LHCN-M2 (cell line): Measurements from ENCODE around the gene CFAP298. TPM values are rescaled to one million over a fixed set of nuclear protein-coding genes. Genes with fewer than 3 reads are reported as not detected.

ENCODE experiments used
- DNase-seq: peaks from one replicate; pipeline ENCODE4 v3.0.0-alpha.2; 2012; ENCODE audit warnings: low read depth
- total RNA-seq: library from RNA; depleted of rRNA; stranded (reverse); fragments of >200 nt; gene quantifications from 2 replicates; pipeline ENCODE4 v1.2.3, GENCODE V29; 2014

The CFAP298 gene
- total RNA-seq, 1 experiment from 2014 or later: 46.8 TPM

- DNase-seq: no peak
These were observed 12.7 kb downstream of the CFAP298 start for GRCh38 chr21:32599526-32599925.

DNA sequence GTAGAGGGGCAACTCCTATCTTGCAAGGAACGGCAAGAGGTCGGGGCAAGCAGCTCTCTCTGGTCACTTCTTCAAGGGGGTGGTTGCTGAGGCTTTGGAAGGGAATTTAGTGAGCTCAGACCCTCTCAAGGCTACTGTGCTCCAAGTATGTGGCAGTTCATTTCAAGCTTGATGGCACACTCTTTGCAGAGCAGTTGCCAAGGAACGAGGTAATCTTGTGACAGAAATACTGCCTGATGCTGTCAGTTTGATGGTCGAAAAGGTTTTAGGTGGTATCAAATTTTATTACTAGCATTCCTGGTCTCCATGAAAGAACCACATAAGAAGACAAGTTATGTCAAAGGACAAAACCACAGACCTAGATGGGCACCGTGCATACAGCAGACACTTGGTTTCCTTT, 13.1 kb downstream of the CFAP298 start:
- no peak for DNase-seq

DNA sequence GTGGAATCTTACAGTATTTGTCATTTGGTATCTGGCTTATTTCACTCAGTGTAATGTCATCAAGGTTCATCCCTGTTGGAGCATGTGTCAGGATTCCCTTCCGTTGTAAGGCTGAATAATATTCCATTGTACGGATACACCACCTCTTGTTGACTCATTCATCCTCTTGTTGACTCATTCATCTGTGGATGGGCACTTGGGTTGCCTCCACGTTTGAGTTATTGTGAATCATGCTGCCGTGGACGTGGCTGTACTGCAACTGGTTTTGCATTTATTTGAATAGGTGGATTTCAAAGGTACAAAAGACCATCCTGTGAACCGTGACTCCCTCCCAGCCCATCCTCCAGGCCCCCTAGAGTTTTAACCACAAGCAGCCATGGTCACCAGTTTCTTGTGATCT, 15.0 kb downstream of the CFAP298 start:
- peak; percentile 91 for DNase-seq

DNA sequence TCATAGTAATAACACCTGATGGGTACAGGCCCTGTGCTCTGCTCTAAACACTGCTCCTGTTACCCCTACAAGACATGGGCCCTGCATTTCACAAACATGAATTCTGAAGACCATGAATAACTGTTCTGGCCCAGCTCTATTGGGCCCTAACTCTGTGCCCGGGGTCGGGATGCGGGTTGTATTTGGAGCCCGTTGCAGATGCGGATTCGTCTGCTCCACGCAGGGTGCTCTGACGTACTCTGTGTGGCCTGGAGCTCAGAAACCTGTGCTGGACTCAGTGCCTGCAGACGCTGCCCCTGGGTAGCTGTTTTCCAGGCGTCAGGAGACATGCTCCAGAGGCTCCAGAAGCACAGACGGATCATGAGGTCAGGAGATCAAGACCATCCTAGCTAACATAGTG, 16.7 kb downstream of the CFAP298 start:
- DNase-seq: no peak

DNA sequence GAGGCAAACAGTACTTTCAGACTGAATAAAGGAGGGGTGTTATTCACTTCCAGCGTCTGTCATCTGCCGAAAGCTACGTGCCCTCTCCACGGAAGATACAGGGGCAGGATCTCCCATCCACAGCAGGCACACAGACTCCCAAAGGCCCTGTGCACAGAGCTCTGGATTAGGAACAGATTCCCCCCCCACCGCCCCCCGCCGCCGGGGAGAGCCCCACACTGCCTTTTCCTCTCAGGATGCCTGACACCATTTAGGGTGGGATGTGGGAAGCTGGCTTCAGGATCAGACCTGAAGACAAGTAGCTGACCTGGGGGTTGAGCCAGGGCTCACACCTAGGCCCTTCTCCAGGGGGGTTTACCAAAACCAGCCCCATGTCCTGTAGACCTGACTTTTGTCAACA, 18.5 kb downstream of the CFAP298 start:
- DNase-seq: no peak

DNA sequence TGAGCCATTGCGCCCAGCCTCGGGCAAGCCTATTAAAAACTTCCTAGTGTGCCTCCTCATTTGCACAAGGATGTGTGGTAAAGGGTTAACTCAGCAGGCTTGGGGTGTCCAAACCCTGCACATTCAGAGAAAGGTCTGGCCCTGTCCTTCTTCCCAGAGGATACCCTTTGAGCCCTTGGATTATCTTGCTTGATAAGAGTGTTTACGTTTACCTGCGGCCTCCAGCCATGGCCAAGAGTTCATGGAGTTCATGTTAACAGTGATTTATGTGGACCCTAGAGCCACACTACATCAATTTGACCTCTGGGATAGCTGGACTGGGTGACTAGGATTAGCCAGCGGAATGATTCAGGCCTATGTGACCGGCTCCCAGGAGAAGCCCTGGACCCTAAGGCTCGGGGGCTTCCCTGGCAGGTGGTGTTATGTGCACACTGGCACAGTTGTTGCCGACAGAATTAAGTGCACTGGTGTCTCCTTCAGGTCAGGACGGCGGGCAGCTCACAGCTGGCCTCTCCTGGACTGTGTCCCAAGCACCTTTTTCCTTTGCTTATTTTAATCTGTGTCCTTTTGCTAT, 19.2 kb downstream of the CFAP298 start:
- DNase-seq: no peak

GRCh38 chr21:32590130-32590529, 22.0 kb downstream of the CFAP298 start:
- no peak for DNase-seq

DNA sequence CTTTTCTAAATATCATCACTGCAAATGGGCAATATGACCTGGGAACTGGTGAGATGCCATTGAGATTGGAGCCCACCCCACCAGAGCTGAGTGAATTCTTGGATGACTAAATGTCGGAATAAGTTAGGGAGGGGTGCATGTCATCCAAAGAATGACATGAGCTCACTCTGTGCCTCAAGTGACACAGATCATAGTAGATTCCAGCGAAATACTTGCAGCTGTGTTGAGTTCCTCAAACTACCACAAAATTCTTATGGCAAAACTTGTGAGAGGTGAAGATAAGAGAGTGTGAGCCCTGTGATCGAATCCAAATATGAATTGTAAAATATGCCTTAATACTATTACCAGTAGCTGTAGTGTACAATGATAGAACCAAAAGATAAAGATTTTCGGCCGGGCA, 24.5 kb downstream of the CFAP298 start:
- no peak for DNase-seq

DNA sequence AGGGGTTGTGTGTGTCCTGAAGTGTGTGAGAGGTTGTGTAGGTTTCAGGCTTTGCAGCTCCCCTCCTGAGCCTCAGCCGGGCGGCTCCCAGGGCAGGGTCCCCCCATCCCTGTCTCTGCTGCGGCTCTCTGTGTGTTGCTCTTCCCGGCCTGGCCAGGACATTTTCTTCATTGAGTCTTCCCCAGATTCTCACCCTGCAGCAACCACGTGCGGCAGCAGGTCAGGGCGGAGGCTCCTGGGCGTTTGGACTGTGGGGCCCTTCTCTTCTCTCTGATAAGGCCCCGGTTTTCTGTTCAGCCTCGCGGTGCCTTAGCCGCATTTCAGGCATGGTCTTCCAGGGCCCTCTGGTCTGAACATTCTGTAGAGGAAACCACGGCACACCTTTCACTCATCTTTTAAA, 25.1 kb downstream of the CFAP298 start:
- DNase-seq: no peak

DNA sequence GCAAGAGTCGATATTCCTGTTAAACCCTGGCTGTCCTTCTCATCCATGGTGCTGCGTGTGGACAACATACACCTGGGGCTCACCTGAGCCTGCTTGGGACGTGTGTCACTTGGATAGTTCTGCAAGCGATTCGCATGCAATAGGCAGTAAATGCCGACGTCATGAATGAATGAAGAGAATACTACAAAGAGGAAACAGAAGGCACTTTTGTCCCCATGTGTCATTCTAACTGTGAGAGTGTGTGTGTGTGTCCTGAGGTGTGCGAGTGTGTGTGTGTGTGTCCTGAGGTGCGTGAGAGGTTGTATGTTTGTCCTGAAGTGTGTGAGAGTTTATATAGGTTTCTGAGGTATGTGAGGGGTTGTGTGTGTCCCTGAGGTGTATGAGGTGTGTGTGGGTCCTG, 26.2 kb downstream of the CFAP298 start:
- DNase-seq: no peak

- no peak for DNase-seq
These were observed 27.0 kb downstream of the CFAP298 start, which contains the start of gene TCP10L for GRCh38 chr21:32585042-32585710. Gene TCP10L, minus strand, starts transcription at chr21:32585523. Its CDS starts 1,219 bp downstream, at chr21:32584304.

- DNase-seq: no peak
These were observed 27.7 kb downstream of the CFAP298 start for GRCh38 chr21:32584472-32584871.

- no peak for DNase-seq
These were observed 30.4 kb downstream of the CFAP298 start for GRCh38 chr21:32581732-32582131.

DNA sequence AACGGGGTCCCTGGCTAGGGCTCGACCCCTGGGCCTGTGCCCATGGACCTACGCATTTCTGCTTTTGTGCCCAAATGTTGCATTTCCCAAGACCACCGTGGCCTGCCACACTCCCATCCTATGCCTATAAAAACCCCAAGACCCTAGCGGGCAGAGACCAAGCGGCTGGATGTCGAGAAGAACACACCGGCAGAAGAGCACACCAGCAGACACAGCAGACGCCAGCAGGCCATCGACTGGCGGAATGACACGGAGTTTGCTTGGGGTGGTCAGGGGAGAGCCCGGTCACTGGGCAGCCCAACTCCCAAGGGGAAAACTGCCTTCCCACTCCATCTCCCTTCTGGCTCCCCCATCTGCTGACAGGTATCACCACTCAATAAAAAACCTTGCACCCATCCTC, 31.2 kb downstream of the CFAP298 start:
- DNase-seq: no peak

DNA sequence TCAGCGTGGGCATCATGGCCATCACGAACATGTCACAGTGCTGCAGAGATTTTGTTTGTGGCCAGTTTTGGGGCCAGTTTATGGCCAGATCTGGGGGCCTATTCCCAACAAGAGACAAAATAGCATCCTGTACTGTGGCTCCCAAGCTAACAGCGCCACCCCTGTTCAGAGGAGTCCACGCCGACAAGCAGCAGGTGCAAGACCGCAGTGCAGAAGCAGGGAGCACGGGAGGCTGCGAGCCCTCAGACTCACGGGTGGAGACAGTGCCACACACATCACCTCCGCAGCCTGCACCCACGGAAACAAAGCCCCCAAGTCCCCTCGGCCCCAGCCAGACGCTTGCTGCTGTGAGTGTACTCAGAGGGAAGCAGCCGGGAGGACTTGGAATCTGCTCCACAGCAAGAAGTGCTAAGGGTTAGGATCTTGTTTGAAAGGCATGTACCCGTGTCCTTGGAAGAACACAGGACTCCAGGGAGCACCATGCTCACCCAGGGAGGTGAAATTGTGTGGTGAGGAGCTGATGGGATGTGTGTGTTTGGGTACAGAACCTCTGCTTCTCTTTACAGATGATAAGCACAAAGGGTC, 34.0 kb downstream of the CFAP298 start:
- no peak for DNase-seq

DNA sequence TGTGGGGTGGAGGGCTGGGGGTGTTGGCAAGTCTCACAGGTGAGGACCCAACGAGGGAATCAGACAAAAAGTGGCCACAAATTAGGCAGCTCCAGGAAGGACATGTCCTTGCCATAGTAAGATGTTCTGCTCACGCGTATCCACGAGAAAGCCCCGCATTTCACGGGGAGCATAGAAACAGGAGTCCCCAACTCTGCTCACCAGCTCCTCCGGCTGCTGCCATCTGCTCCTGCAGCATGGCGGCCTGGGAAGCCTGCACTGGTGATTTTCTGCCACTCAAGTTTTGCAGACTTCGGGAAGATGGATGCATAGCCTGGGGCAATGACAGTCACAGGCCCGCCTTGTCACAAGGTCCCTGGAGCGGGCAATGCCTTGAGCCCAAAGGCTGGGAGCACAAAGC, 36.2 kb downstream of the CFAP298 start:
- no peak for DNase-seq

DNA sequence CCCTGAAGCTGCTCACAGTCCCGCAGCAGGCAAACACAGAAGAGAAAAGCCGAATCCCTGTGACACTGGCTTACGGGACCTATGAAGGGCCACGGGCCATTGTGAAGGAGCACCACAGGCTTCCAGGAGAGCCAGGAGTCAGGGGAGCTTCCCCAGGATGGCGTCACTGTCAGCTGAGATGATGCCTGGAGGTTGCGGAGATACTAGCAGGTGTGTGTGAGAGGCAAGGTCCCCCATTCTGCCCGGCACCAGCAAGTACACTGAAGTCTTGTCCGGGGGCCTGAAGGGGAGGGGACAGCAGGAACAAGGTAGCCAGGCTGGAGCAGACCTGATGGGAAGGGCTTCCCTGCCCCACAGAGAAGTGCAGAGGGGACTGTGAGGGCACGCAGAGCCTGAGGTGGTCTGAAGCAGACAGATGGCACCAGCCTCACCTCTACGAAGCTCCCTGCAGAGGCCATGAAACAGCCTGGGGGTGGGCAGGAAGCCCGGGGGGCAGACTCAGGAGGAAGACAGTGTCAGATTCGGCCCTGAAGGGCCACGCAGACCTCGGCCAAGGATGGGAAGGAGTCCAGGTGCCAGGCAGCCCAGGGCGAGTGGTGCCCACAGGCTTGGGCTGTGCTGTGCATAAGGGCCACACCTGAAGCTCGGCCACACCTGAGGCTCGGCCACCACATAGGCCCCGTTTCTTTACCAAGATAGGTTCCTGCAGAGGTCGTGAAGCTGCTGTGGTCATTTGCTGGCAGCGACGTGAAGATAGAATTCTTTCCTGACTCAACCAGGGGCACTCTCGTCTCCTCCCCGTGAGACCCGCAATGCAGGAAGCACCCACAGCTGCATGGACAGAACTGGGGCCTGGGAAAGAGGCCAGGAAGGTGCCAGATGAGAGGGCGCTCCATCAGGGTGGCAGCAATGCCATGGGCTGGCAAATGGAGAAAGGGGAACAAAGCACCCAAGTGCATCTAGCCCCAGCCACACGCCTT, 36.9 kb downstream of the CFAP298 start:
- DNase-seq: no peak

DNA sequence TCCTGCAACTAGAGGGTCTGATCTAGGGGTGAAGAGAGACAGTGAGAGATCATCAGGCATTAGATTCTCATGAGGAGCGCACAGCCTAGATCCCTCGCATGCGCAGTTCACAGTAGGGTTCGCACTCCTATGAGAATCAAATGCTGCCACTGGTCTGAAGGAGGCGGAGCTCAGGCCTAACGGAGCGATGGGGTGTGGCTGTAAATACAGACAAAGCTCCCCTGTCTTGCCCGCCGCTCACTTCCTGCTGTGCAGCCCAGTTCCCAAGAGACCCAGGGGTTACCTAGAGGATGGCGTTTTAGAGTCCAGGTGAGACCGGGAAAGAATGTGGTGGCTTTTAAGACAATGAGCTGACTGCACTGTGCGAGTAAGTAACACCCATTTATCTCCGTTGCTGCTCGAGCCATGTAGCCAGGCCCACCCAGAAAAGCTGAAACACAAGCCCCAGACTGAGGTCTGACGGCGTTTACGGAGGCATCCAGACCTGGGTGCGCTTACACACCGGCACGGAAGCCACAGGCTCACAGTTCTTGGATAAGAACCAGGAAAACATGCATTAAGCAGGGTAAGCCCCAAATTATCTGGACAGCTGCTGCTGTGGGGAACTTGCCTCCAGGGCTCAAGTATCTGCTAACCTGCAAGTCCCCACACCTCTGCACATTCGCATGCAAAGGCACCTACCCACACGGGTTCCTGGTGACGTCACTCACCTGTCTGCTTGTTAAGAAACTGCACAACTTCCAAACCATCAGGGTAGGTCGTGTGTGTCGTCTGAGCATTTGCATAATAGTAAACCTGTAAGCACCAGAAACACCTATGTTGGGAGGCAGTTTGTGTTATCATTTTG, 39.4 kb downstream of the CFAP298 start:
- DNase-seq: no peak

- DNase-seq: no peak
These were observed 41.7 kb downstream of the CFAP298 start for GRCh38 chr21:32570456-32570855.

DNA sequence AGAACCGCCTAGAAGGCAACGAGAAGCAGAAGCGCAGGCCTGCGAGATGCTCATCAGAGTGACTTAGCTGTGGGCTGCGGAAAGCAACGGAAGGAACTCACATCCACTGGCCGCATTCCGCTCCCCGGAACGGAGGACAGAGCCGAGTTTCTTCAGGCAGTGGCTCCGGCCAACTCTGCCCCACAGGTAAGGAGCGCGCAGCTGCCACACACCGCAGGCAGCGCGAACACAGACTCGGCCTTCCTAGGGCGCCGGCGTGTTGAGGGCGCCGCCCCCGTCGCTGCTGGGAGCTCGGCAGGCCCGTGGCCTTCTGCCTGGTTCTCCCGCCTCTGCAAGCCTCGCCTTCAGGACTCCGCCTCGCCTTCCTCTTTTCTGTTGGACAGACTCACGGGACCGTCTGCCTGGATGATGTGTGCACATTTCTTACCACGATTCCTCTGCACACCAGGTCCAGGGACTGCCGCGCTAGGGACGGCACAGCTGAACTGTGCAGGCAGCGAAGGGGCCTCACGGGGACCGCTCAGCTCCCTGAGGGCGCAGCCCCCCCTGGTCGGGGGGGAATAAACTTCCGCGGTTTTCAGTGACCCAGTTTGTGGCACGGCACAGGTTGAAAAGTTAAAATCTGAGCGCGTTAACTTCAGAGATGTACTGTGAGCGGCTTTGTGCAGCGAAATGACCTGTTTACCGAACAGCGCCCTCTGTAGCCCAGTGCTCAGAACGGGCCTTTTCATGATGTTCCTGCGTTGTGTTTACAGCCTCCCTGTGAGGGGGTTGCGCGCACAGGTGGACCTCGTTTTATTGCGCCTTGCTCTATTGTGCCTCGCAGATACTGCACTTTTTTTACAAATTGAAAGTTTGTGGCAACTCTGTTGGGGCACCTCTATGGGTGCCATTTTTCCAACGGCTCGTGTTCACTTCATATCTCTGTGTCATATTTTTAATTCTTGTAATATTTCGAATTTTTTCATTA, 42.6 kb downstream of the CFAP298 start:
- DNase-seq: peak; percentile 69
